GM21515 (cell line): ENCODE data around the gene CCDC184.
"Not testable (repeated sequence)": the region's sequence is repeated elsewhere in the genome, so short reads cannot be mapped to it uniquely, and the experiment has no call there.

Experiments
- ATAC-seq: cut with Tn5 transposase; IDR thresholded peaks from one replicate; pipeline ENCODE4 v1.9.1; 2021; ENCODE audit not compliant: unreplicated experiment

CCDC184 gene

GRCh38 chr12:48201516-48201915 lies 18.1 kb downstream of the CCDC184 start:
- ATAC-seq: no peak

DNA sequence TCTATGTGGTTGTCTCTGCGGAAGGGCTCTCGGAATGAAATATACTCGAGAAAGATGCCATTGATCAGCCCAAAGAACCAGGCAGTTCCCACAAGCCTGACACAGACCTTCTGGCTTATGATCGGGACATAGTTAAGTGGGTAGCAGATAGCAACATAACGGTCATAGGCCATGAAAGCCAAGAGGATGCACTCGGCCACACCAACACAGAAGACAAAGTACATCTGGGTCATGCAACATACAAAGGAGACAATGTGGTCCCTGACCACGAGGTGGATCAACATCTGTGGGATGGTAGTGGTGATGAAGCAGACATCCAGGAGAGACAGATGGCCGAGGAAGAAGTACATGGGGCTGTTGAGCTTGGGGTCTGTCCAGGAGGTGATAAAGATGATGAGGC lies 19.3 kb downstream of the CCDC184 start:
- no peak for ATAC-seq

DNA sequence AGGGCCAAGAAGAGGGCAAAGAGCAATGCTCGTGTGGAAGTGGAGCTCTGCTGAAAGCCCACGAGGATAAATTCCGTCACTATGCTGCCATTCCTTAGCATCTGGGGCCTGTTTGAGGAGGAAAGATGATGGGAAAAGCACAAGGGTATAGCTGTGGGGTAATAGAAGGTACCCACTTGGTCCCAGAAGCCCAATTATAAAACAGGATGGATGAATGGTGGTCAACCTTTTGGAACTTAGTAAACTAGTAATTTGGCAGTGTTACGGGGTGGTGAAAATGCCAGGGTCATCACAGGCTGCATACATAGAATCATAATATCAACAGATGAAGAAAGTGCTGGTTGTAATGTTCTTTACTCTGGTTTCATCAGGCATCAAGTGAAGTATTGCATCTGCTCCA lies 19.7 kb downstream of the CCDC184 start, which contains the start of gene OR10AD1:
Gene OR10AD1 (minus strand): TSS at position 101 of the 400 bp plus-strand sequence. CDS start 0 bp downstream, at position 101.
- ATAC-seq: no peak

GRCh38 chr12:48209495-48209894 lies 26.1 kb downstream of the CCDC184 start:
- ATAC-seq: not testable (repeated sequence)

GRCh38 chr12:48216785-48217184 lies 33.3 kb downstream of the CCDC184 start:
- no peak for ATAC-seq

- no peak for ATAC-seq
Observed at GRCh38 chr12:48219631-48220030, 36.2 kb downstream of the CCDC184 start.

DNA sequence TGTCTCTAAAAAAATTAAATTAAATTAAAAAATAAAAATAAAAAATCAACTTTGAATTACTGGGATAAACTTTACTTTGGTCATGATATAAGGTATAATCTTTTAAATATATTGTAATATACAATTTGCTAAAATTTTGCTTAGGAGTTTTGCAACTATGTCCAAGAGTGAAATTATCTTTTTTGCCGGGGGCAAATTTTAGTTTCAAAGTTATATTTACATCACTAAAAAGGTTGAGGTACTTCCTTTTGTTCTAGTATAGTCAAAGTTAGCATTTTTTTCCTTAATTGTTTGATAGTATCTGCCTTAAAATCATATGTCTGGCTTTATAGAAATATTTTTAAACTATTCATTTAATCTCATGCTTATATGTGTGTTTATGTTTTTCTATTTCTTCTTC lies 37.3 kb downstream of the CCDC184 start:
- ATAC-seq: no peak

- no peak for ATAC-seq
Observed at GRCh38 chr12:48221645-48222044, 38.2 kb downstream of the CCDC184 start.

- ATAC-seq: not testable (repeated sequence)
Observed at GRCh38 chr12:48224533-48224932, 41.1 kb downstream of the CCDC184 start.

- ATAC-seq: not testable (repeated sequence)
Observed at GRCh38 chr12:48231169-48231958, 47.9 kb downstream of the CCDC184 start.
